WTC11 (cell line): ENCODE results near the gene BICDL1.

ENCODE experiments used
- ATF3 ChIP-seq: sonication (generic); formaldehyde crosslinking; conservative IDR thresholded peaks from 2 replicates; pipeline ENCODE4 v1.8.1; 2022; ENCODE audit warnings: mild to moderate bottlenecking, missing genetic modification reagents
- FOXJ3 ChIP-seq: sonication (generic); formaldehyde crosslinking; IDR thresholded peaks from 2 replicates; pipeline ENCODE4 v1.9.0; 2021; ENCODE audit warnings: missing genetic modification reagents, mild to moderate bottlenecking, borderline replicate concordance
- FOXK1 ChIP-seq: sonication (generic); formaldehyde crosslinking; IDR thresholded peaks from 2 replicates; pipeline ENCODE4 v1.8.0; 2022; ENCODE audit warnings: mild to moderate bottlenecking, moderate library complexity, missing genetic modification reagents
- TF ChIP-seq, protein P1 (sequence below): fragments of 200-600 bp; IDR thresholded peaks from 2 replicates; pipeline ENCODE4 v1.8.0; 2022; ENCODE audit warnings: antibody characterized with exemption
- TF ChIP-seq, protein P2 (sequence below): sonication (generic); formaldehyde crosslinking; IDR thresholded peaks from 2 replicates; pipeline ENCODE4 v1.8.0; 2022; ENCODE audit warnings: mild to moderate bottlenecking, missing genetic modification reagents

- TF ChIP-seq, protein P1, sequence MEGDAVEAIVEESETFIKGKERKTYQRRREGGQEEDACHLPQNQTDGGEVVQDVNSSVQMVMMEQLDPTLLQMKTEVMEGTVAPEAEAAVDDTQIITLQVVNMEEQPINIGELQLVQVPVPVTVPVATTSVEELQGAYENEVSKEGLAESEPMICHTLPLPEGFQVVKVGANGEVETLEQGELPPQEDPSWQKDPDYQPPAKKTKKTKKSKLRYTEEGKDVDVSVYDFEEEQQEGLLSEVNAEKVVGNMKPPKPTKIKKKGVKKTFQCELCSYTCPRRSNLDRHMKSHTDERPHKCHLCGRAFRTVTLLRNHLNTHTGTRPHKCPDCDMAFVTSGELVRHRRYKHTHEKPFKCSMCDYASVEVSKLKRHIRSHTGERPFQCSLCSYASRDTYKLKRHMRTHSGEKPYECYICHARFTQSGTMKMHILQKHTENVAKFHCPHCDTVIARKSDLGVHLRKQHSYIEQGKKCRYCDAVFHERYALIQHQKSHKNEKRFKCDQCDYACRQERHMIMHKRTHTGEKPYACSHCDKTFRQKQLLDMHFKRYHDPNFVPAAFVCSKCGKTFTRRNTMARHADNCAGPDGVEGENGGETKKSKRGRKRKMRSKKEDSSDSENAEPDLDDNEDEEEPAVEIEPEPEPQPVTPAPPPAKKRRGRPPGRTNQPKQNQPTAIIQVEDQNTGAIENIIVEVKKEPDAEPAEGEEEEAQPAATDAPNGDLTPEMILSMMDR = no peak
- TF ChIP-seq FOXK1 (no peak), FOXJ3 (CRISPR knock-in tag) (no peak), ATF3 (CRISPR knock-in tag) (no peak)
- TF ChIP-seq, protein P2, sequence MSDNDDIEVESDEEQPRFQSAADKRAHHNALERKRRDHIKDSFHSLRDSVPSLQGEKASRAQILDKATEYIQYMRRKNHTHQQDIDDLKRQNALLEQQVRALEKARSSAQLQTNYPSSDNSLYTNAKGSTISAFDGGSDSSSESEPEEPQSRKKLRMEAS (CRISPR knock-in tag) = no peak
These were observed 30.9 kb downstream of the BICDL1 start for GRCh38 chr12:120019938-120020337.
